T-helper 2 cell treated with Interferon-gamma antibody and Interleukin-4, amounts not matched to agents 5 μg/mL and 100 μg/mL, for 36 hours (primary cell): ENCODE data around the gene D2HGDH.
"Not testable (repeated sequence)": the region's sequence is repeated elsewhere in the genome, so short reads cannot be mapped to it uniquely, and the experiment has no call there.

ENCODE experiments used
- DNase-seq: peaks from one replicate; pipeline ENCODE4 v3.0.0; 2021; ENCODE audit warnings: low spot score
- H3K27ac Mint-ChIP-seq: one replicate; pipeline ENCODE4 v1.8.0; 2021; ENCODE audit warnings: mild to moderate bottlenecking, mixed read lengths
- H3K27me3 Mint-ChIP-seq: one replicate; pipeline ENCODE4 v1.8.0; 2021; ENCODE audit warnings: low read depth, mixed read lengths
- H3K36me3 Mint-ChIP-seq: one replicate; pipeline ENCODE4 v1.8.0; 2021; ENCODE audit warnings: low read depth, mixed read lengths
- H3K4me1 Mint-ChIP-seq: one replicate; pipeline ENCODE4 v1.8.0; 2021; ENCODE audit warnings: low read depth, mixed read lengths
- H3K4me3 Mint-ChIP-seq: one replicate; pipeline ENCODE4 v1.8.0; 2022; ENCODE audit warnings: mild to moderate bottlenecking, moderate library complexity, mixed read lengths
- H3K9me3 Mint-ChIP-seq: one replicate; pipeline ENCODE4 v1.8.0; 2021; ENCODE audit warnings: mixed read lengths

Gene D2HGDH

DNA sequence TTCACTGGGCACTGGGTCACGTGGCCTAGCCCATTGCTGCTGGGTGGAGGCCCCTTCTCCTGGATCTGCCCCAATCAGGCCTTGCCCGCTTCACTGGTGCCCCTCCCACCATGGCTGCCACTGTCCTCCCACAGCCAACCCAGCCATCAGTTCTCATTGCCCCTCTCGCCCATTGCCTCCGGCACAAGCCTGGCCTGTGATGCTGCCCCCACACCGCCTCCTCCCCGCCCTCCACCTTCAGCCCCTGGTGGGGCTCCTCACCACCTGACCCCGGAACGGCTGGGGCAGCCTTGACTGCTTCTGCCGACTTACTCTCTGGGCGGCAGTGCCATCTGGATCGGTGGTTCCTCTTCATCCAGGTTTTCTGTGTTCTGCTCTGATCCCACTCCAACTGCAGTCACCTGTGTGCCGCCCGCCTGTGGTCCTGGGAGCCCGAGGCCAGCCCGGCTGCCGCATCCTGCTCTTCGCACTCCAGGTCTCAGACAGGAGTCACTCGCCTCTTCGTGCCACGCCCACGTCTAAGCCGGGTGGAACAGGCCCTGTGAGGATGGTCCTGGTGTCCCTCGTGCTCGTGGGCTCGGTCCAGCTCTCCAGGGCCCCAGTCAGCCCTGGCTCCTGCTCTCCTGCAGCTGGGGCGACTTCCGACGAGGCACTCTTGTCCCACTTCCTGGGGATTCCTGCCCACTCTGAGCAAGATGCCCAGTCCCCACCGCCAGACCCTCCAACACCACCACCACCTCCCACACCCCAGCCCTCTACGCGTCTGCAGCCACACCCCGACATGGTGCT is 14.2 kb downstream of the D2HGDH start:
- Mint-ChIP-seq H3K36me3 (peaks cover 25% of the 10 kb centered on the region), H3K27me3 (no peaks in the 10 kb centered on the region), H3K9me3 (no peaks in the 10 kb centered on the region), H3K27ac (no peak overlapping the region), H3K4me1 (no peaks in the 10 kb centered on the region), H3K4me3 (no peak overlapping the region)
- no peak for DNase-seq

DNA sequence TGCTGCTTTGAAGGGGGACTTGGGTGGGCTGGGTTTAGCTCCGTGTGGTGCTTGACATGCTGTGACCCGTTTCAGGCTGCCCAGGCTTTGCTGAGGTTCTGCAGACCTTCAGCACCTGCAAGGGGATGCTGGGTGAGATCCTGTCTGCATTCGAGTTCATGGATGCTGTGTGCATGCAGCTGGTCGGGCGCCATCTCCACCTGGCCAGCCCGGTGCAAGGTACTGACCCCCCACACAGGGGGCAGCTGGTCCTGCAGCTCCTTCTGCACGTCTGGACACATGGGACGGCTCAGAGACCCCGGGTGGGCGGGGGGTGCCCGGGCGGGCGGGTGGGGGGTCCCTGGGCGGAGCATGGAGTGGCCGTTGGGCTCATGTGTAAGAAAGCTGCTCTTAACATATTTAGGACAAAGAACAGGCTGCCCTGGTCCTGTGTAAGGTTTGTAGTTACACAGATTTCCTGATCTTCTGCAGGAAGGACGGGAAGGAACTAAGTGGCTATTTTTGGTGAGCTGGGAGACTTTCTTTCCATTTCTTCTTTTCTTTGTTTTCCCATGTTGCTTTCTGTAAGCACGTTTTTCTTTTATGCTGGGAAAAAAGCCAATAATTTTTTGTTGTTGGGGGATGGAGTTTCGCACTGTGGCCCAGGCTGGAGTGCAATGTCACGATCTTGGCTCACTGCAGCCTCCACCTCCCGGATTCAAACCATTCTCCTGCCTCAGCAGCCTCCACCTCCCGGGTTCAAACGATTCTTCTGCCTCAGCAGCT is 15.8 kb downstream of the D2HGDH start:
- H3K27me3 Mint-ChIP-seq, result no peaks in the 10 kb centered on the region
- DNase-seq, result no peak
- no peak overlapping the region for H3K27ac Mint-ChIP-seq
- H3K9me3 Mint-ChIP-seq, result no peaks in the 10 kb centered on the region
- no peak overlapping the region for H3K4me3 Mint-ChIP-seq
- H3K36me3 Mint-ChIP-seq, result peaks cover 21% of the 10 kb centered on the region
- H3K4me1 Mint-ChIP-seq, result no peaks in the 10 kb centered on the region

DNA sequence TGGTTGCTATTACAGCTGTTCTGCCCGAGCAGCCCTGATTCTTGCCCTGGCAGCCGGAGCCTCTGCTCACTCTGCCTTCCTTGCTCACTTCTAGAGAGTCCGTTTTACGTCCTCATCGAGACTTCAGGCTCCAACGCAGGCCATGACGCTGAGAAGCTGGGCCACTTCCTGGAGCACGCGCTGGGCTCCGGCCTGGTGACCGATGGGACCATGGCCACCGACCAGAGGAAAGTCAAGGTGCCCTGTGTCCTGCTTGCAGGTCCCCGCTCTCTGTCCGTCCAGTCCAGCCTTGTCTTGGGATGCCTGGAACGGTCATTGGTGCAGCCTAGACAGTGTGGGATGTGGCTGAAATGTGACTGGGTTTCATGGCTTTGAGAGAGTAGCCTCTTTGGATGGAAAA is 16.7 kb downstream of the D2HGDH start:
- Mint-ChIP-seq H3K9me3 (no peaks in the 10 kb centered on the region), H3K4me3 (no peak overlapping the region), H3K27me3 (no peaks in the 10 kb centered on the region), H3K4me1 (no peaks in the 10 kb centered on the region), H3K36me3 (peaks cover 12% of the 10 kb centered on the region), H3K27ac (no peak overlapping the region)
- no peak for DNase-seq

DNA sequence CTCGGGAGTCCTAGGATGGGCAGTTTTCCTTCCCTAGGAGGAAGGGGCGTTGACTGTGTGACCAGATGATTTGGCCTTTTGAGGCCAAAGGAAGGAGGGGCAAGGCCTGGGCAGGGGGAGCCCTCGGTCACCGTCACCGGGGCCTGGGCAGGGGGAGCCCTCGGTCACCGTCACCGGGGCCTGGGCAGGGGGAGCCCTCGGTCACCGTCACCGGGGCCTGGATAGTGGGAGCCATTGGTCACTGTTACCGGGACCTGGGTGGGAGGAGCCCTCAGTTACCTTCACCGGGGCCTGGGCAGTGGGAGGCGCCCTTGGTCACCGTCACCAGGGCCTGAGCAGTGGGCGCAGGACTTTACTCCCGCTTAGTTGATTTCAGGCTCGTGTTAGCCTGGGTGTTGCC is 17.3 kb downstream of the D2HGDH start:
- Mint-ChIP-seq H3K36me3 (peaks cover 10% of the 10 kb centered on the region), H3K9me3 (no peaks in the 10 kb centered on the region), H3K4me1 (no peaks in the 10 kb centered on the region), H3K27ac (no peak overlapping the region), H3K4me3 (no peak overlapping the region), H3K27me3 (no peaks in the 10 kb centered on the region)
- DNase-seq, result no peak

DNA sequence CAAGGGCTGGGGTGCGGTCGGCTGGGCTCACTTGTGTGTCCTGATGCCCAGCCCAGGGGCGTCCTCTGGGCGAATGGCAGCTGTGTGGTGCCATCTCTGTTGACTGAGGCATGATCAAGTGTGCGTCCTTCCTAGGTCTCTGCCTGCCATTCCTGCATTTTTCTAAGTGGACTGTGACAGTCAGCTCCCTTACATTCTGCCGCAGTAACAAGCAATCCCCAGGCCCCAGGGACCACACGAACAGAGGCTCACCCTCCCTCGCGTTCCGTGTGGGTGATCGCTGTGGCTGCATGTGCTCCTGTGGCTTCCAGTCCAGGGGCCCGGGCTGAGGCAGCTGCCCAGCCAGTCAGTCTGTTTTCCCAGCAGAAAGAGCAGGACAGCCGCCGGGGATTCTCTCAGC is 17.8 kb downstream of the D2HGDH start:
- no peak for DNase-seq
- H3K4me1 Mint-ChIP-seq, result no peaks in the 10 kb centered on the region
- no peak overlapping the region for H3K4me3 Mint-ChIP-seq
- H3K36me3 Mint-ChIP-seq, result peaks cover 9% of the 10 kb centered on the region
- no peak overlapping the region for H3K27ac Mint-ChIP-seq
- H3K9me3 Mint-ChIP-seq, result no peaks in the 10 kb centered on the region
- H3K27me3 Mint-ChIP-seq, result no peaks in the 10 kb centered on the region

DNA sequence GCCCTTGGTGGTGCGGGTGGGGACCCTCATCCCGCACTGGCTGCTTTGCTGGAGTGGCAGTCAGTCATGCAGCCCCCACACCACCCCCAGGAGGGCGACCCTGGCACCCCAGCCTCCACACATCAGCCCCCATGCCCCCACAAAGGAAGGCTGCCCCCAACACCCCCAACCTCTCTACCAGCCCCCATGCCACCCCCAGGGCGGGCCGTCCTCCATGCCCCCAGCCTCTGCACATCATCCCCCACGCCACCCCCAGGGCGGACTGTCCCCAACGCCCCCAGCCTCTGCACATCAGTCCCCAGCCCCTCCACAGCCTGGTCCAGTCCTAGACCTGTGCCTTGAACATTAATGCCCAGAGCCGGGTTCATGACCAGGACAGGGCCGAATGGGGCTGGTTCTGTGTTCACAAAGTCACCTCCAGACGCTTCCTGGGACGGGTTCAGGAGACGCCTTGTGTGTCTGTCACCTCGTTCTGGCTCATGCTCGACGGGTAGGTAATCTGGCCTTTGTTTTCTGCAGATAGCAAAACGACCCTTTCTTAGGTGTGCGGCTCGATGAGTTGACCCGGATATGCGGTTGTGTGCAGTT is 18.4 kb downstream of the D2HGDH start:
- H3K4me3 Mint-ChIP-seq, result no peak overlapping the region
- no peaks in the 10 kb centered on the region for H3K4me1 Mint-ChIP-seq
- peaks cover 8% of the 10 kb centered on the region for H3K36me3 Mint-ChIP-seq
- H3K9me3 Mint-ChIP-seq, result no peaks in the 10 kb centered on the region
- DNase-seq, result no peak
- H3K27ac Mint-ChIP-seq, result no peak overlapping the region
- H3K27me3 Mint-ChIP-seq, result no peaks in the 10 kb centered on the region

DNA sequence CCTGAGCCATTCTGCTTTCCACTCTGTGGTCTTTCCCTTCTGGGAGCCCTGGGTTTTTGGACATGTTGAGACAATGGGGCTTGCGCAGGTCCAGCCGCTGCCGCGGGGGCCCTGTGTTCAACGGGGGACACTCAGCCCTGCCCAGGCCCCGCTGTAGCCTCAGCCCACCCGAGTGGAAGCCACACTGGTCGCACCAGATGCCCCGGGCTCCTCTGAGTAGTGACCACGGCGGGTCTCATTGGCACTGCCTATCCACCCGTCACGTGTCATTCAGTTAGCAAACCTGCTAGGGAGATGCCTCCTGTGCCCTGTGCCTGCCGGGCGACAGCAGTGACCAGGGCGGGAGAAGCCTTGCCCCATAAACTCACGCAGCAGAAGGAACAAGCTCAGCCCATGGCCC is 19.1 kb downstream of the D2HGDH start:
- no peaks in the 10 kb centered on the region for H3K9me3 Mint-ChIP-seq
- H3K27ac Mint-ChIP-seq, result no peak overlapping the region
- H3K4me1 Mint-ChIP-seq, result no peaks in the 10 kb centered on the region
- no peak overlapping the region for H3K4me3 Mint-ChIP-seq
- DNase-seq, result no peak
- H3K36me3 Mint-ChIP-seq, result peaks cover 8% of the 10 kb centered on the region
- H3K27me3 Mint-ChIP-seq, result no peaks in the 10 kb centered on the region

DNA sequence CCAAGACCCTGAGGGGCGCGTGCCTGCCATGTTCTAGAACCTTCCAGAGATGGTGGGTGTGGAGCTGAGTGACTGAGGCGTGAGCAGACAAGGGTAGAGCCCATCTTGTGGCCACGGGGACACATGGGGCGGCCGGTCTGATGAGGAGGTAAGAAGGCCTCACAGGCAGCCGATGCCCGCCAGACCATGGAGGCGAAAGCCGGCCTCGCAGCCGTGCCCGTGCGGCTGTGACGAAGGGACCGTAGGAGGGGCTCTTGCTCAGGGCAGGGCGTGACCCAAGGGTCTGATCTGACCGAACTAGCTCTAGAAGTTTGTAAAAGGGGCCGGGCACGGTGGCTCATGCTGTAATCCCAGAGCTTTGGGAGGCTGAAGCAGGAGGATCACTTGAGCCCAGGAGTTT is 19.6 kb downstream of the D2HGDH start:
- Mint-ChIP-seq H3K4me3 (no peak overlapping the region), H3K27ac (no peak overlapping the region), H3K36me3 (peaks cover 8% of the 10 kb centered on the region), H3K4me1 (no peaks in the 10 kb centered on the region), H3K9me3 (no peaks in the 10 kb centered on the region), H3K27me3 (no peaks in the 10 kb centered on the region)
- DNase-seq, result no peak

DNA sequence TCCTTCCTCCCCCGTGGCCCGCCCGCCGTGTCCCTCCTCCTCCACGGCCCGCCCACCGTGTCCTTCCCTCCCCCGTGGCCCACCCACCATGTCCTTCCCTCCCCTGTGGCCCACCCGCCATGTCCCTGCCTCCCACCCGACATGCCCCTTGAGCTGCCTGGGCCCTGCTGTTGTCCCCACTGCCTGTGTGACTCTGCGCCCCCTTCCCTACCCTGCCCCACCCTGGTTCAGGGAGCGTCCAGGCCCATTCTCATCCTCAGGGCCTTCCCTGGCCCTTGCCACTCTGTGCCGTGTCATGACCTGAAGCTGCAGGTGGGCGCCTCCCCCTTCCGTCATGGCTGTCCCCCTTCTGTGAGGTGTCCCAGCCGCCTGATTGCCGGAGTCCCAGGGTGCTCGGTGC is 20.7 kb downstream of the D2HGDH start:
- no peak overlapping the region for H3K27ac Mint-ChIP-seq
- peaks cover 5% of the 10 kb centered on the region for H3K4me1 Mint-ChIP-seq
- no peaks in the 10 kb centered on the region for H3K9me3 Mint-ChIP-seq
- DNase-seq, result no peak
- no peak overlapping the region for H3K4me3 Mint-ChIP-seq
- no peaks in the 10 kb centered on the region for H3K27me3 Mint-ChIP-seq
- H3K36me3 Mint-ChIP-seq, result peaks cover 11% of the 10 kb centered on the region

DNA sequence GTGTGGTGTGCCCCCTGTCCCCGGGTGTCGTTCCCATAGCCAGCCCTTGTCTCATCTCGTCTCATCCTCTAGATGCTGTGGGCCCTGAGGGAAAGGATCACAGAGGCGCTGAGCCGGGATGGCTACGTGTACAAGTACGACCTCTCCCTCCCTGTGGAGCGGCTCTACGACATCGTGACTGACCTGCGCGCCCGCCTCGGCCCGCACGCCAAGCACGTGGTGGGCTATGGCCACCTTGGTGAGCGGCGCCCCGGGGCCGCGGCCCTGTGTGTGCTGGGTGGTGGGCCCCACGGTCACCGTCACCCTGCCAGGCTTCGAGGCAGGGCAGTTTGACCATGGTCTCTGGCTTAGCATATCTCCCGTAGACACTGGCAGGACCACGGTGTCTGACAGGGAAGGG is 21.3 kb downstream of the D2HGDH start:
- Mint-ChIP-seq H3K27me3 (no peaks in the 10 kb centered on the region), H3K36me3 (peaks cover 13% of the 10 kb centered on the region), H3K4me1 (peaks cover 5% of the 10 kb centered on the region), H3K9me3 (no peaks in the 10 kb centered on the region), H3K4me3 (no peak overlapping the region), H3K27ac (no peak overlapping the region)
- DNase-seq, result no peak

DNA sequence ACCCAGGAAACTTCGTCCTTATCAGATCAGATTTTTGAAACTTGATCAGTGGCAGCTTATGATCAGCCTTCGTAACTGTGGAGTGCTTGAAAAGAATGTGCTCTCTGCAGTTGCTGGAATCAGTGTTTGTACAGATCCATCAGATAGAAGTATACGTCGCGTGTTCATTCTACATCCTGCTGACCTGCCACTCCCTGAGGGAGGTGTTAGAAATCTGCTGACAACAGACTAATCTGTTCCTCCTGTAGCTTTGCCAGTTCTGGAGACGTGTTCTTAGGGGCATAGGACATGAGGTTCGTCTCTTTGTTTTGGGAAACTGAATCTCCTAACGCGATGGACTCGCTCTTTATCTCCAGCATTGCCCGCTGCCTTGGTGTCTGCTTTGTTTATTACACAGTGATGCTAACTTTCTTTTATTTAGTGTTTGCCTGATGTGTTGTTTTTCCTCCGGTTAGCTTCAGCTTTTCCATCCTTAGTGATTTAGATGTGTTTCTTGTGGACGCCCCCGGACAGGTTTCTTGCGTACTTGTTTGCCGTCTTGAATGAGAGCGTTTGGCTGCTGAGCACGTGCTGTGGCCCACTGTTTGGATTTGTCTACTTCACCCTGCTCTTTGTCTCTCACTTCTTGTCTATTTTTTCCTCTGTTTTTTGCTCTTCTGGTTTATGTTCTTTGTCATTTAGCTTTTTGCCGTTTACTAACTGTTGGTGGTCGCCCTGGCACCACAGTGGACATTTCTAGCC is 24.8 kb downstream of the D2HGDH start:
- no peaks in the 10 kb centered on the region for H3K9me3 Mint-ChIP-seq
- DNase-seq, result no peak
- no peak overlapping the region for H3K4me3 Mint-ChIP-seq
- H3K4me1 Mint-ChIP-seq, result peaks cover 13% of the 10 kb centered on the region
- peaks cover 19% of the 10 kb centered on the region for H3K36me3 Mint-ChIP-seq
- no peaks in the 10 kb centered on the region for H3K27me3 Mint-ChIP-seq
- H3K27ac Mint-ChIP-seq, result peak overlapping the region; percentile 44

DNA sequence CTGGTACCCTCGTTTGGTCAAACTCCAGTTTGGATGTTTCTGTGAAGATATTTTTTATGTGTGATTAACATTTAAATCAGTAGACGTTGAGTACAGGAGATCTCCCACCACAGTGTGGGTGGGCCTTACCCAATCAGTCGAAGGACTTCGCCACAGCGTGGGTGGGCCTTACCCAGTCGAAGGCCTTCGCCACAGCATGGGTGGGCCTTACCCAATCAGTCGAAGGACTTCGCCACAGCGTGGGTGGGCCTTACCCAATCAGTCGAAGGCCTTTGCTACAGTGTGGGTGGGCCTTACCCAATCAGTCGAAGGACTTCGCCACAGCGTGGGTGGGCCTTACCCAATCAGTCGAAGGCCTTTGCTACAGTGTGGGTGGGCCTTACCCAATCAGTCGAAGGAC is 25.5 kb downstream of the D2HGDH start:
- H3K4me3 Mint-ChIP-seq, DNase-seq, H3K9me3 Mint-ChIP-seq, H3K27me3 Mint-ChIP-seq: not testable (repeated sequence)
- H3K4me1 Mint-ChIP-seq, result peaks cover 13% of the 10 kb centered on the region
- H3K27ac Mint-ChIP-seq, result peak overlapping the region; percentile 44
- H3K36me3 Mint-ChIP-seq, result peaks cover 19% of the 10 kb centered on the region

DNA sequence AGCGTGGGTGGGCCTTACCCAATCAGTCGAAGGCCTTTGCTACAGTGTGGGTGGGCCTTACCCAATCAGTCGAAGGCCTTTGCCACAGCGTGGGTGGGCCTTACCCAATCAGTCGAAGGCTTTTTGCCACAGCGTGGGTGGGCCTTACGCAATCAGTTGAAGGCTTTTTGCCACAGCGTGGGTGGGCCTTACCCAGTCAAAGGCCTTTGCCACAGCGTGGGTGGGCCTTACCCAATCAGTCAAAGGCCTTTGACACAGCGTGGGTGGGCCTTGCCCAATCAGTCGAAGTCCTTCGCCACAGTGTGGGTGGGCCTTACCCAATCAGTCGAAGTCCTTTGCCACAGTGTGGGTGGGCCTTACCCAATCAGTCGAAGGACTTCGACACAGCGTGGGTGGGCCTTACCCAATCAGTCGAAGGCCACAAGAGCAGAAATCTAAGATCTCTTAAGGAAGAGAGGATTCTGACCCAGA is 25.9 kb downstream of the D2HGDH start:
- Mint-ChIP-seq H3K36me3 (peaks cover 19% of the 10 kb centered on the region), H3K4me3 (no peak overlapping the region), H3K27me3 (no peaks in the 10 kb centered on the region), H3K9me3 (no peaks in the 10 kb centered on the region), H3K4me1 (peaks cover 13% of the 10 kb centered on the region), H3K27ac (no peak overlapping the region)
- DNase-seq, result no peak
